HL-60 (cell line): ENCODE results near the gene IGSF9B.

Experiments used
- DNase-seq, 2 experiments: peaks; one replicate each; pipeline ENCODE4 v3.0.0-alpha.2; 2010 to 2020; ENCODE audit warnings: low read depth in 1 of 2, low spot score in 1 of 2
- H3K27ac ChIP-seq: fragments of 250-450 bp; sonication (Bioruptor Pico); replicated peaks from 2 replicates; pipeline ENCODE4 v1.5.1; 2020; ENCODE audit warnings: mild to moderate bottlenecking, moderate library complexity
- H3K27me3 ChIP-seq: fragments of 250-450 bp; sonication (Bioruptor Pico); 2 replicates; pipeline ENCODE4 v1.5.1; 2021; ENCODE audit warnings: mild to moderate bottlenecking, moderate library complexity; ENCODE audit not compliant: insufficient read depth, poor library complexity, severe bottlenecking
- H3K4me3 ChIP-seq: replicated peaks from 2 replicates; pipeline ENCODE4 v1.5.1; 2011; ENCODE audit warnings: mild to moderate bottlenecking, control low read depth, low read length; ENCODE audit not compliant: insufficient read depth
- CTCF ChIP-seq: IDR thresholded peaks from one replicate; pipeline ENCODE4 v1.5.1; 2011; ENCODE audit warnings: low read length, control low read depth, inconsistent platforms; ENCODE audit not compliant: insufficient read depth
- GABPA ChIP-seq: IDR thresholded peaks from 2 replicates; pipeline ENCODE4 v1.6.1; 2012; ENCODE audit warnings: low read depth
- POLR2AphosphoS5 ChIP-seq: IDR thresholded peaks from 2 replicates; pipeline ENCODE4 v1.6.1; 2012; ENCODE audit warnings: low read depth
- REST ChIP-seq: IDR thresholded peaks from 2 replicates; pipeline ENCODE4 v1.6.1; 2012; ENCODE audit warnings: low read depth; ENCODE audit not compliant: insufficient replicate concordance
- SPI1 ChIP-seq: IDR thresholded peaks from 2 replicates; pipeline ENCODE4 v1.6.1; 2012; ENCODE audit warnings: low read depth, mild to moderate bottlenecking, borderline replicate concordance

The IGSF9B gene

GRCh38 chr11:133886029-133886428 lies 70.7 kb downstream of the IGSF9B start:
- Histone ChIP-seq H3K27ac (no peak overlapping the region), H3K4me3 (no peak overlapping the region), H3K27me3 (no peaks in the 10 kb centered on the region)
- TF ChIP-seq GABPA: no peak
- no peak for TF ChIP-seq POLR2AphosphoS5
- TF ChIP-seq SPI1: no peak
- no peak for TF ChIP-seq CTCF
- no peak for TF ChIP-seq REST
- DNase-seq: no peak

- Histone ChIP-seq H3K4me3 (no peak overlapping the region), H3K27ac (no peak overlapping the region), H3K27me3 (no peaks in the 10 kb centered on the region)
- no peak for TF ChIP-seq GABPA
- TF ChIP-seq CTCF: no peak
- no peak for TF ChIP-seq REST
- no peak for TF ChIP-seq POLR2AphosphoS5
- TF ChIP-seq SPI1: no peak
- DNase-seq: no peak
Observed at GRCh38 chr11:133872160-133872559, 84.6 kb downstream of the IGSF9B start.

GRCh38 chr11:133867456-133867855 lies 89.3 kb downstream of the IGSF9B start:
- Histone ChIP-seq H3K27ac (no peak overlapping the region), H3K27me3 (no peaks in the 10 kb centered on the region), H3K4me3 (no peak overlapping the region)
- no peak for DNase-seq
- TF ChIP-seq CTCF (no peak), GABPA (no peak), SPI1 (no peak), POLR2AphosphoS5 (no peak), REST (no peak)
